Activated CD8-positive, alpha-beta memory T cell treated with anti-CD3 and anti-CD28 coated beads, Interleukin-2, amount 50 U/mL, for 1 hour (primary cell): ENCODE data around the gene MEGF8.
"Not testable (repeated sequence)": the region's sequence is repeated elsewhere in the genome, so short reads cannot be mapped to it uniquely, and the experiment has no call there.

Source experiments
- DNase-seq: peaks from one replicate; pipeline ENCODE4 v3.0.0-alpha.2; 2020; ENCODE audit errors: extremely low read depth

MEGF8 gene

GRCh38 chr19:42332059-42332458 lies 6.6 kb downstream of the MEGF8 start:
- DNase-seq, result no peak

DNA sequence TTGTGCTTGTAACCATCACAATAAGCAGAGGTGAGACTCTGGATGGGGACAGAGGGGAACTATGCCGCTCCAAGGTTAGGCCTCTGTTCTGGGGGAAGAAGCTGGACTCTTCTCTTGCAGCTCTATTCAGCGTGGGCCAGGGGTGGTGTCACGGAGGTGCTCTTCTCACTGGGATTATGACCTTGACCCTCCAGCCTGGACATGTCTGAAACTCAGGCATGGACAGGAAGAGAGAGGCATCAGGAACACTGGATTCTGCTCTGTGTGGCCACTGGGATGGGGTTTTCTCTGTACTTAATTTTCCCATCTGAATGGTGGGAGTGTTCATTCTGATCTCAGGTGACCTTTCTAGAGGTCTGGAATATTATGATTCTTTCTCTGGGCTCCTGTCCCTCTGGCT lies 7.6 kb downstream of the MEGF8 start:
- no peak for DNase-seq

- DNase-seq, result no peak
Measured at GRCh38 chr19:42333975-42334696, 8.7 kb downstream of the MEGF8 start.

DNA sequence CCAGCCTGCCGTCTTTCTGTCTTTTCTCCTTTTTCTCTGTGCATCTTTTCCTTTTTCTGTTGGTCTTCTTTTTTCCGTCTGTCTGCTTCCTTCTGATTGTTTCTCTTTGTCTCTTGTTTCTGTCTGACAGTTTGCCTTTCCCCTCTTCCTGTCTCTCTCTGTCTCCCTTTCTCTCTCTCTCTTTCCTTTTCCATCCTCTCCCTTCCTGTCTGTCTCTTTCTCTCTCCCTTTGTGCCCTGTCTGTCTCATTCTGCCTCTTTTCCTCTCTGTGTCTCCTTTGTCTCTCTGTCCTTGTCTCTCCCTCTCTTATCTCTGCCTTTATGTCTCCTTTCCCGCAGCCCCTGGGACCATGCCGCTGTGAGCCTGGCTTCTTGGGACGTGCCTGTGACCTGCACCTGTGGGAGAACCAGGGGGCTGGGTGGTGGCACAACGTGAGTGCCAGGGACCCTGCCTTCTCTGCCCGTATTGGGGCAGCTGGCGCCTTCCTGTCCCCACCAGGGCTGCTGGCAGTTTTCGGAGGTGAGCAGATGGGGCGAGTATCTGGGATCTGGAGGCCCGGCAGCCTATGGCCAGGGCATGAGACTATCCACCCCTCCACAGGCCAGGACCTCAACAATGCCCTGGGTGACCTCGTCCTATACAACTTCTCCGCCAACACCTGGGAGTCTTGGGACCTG lies 9.4 kb downstream of the MEGF8 start:
- no peak for DNase-seq

DNA sequence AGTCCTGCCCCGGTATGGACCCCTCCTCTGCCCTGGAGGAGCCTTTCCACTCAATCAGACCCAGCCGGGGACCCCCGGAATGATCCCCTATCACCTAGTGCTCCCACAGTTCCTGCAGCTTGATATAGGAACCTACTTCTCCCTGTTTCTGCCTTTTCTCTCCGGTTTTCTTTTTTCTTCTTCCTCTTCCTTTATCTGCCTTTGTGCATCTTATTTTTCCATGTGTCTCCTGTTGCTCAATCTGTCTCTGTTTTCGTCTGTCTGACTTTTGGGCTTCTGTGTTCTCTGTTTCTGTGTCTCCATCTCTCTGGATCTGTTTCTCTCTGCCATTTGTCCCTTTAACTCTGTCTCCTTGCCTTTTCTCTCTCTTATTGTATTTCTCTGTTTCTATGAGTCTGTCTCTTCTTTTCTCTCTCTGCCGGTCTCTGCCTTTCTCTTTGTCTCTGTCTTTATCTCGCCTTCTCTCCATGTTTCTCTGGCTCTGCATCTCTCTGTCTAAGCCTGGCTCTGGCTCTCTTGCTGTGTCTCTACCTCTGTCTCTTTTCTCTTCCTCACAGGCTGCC lies 10.0 kb downstream of the MEGF8 start:
- DNase-seq, result no peak

GRCh38 chr19:42335971-42336370 lies 10.5 kb downstream of the MEGF8 start:
- no peak for DNase-seq

GRCh38 chr19:42339126-42339860 lies 13.9 kb downstream of the MEGF8 start:
- DNase-seq, result not testable (repeated sequence)

DNA sequence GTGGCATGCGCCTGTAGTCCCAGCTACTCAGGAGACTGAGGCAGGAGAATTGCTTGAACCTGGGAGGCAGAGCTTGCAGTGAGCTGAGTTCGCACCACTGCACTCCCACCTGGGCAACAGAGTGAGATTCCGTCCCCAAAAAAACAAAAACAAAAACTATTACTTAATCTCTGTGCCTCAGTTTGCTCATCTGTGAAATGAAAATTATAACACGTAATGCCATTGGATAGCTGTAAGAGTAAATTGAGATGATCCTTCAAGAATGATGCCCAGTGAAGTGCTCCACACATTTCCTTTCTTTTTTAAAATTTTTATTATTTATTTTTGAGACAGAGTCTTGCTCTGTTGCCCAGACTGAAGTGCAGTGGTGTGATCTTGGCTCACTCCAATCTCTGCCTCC lies 14.5 kb downstream of the MEGF8 start:
- not testable (repeated sequence) for DNase-seq

- no peak for DNase-seq
Measured at GRCh38 chr19:42343344-42344110, 18.1 kb downstream of the MEGF8 start.

GRCh38 chr19:42344336-42344893 lies 19.0 kb downstream of the MEGF8 start:
- DNase-seq, result no peak

GRCh38 chr19:42345191-42345812 lies 19.9 kb downstream of the MEGF8 start:
- no peak for DNase-seq

DNA sequence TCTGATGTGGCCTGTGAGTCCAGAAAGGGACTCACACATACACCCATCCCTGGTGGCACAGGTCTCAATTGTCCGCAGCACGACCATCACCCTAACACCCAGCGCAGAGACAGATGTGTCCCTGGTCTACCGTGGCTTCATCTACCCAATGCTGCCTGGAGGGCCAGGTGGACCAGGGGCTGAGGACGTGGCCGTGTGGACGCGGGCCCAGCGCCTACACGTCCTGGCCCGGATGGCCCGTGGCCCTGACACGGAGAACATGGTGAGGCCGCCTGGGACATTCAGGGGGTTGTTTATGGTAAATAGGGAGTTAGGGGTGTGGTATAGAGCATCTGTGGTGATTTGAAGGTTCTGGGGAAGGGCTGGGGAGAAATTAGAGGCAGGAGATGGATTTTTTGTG lies 22.8 kb downstream of the MEGF8 start:
- no peak for DNase-seq

DNA sequence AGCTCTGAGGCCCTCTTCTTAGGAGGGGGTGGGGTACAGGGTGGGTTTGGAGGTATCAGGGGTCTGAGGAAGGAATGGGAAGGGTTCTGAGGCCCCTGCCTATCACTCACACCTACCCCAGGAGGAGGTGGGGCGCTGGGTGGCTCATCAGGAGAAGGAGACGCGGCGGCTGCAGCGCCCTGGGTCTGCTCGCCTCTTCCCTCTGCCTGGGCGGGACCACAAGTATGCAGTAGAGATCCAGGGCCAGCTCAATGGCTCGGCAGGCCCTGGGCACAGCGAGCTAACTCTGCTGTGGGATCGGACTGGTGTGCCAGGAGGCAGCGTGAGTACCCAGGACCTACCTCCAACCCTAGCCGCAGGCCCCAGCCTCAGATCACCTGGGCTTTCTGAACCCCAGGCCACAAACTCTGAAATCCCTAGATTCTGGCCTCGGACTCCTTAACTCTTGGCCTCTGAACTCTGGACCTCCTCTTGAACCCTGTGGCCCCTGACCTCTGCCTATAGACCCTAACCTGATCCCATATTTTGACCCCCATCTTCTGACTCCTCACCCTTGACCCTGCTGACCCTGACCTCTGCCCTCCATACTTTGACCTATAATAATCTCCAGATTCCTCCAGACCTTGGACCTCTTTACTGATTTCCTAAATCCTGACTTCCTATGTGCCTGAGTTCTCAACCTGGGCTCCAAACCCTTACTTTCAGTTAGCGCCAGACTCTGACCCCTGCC lies 24.1 kb downstream of the MEGF8 start:
- DNase-seq, result no peak

- DNase-seq, result no peak
Measured at GRCh38 chr19:42350417-42350816, 25.0 kb downstream of the MEGF8 start.

DNA sequence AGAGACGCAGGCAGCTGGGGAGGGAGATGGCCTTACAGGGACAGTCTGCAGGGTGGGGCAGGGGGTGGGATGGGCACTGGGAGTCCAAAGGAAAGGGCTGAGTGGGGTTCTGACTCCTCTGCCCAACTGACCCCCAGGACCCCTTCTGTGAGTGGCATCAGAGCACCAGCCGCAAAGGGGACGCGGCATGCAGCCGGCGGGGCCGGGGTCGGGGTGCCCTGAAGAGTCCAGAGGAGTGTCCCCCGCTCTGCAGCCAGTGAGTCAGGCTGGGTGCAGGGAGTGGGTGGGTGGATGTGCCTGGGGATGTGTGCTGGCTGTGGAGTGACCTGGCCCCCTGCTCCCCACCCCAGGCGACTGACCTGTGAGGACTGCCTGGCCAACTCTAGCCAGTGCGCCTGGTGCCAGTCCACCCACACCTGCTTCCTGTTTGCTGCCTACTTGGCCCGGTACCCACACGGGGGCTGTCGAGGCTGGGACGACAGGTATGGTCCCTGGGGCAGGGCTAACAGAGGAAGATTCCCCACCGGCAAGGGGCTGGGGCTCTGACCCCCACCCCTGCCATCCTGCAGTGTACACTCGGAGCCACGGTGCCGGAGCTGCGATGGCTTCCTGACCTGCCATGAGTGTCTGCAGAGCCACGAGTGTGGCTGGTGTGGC lies 25.8 kb downstream of the MEGF8 start:
- no peak for DNase-seq

DNA sequence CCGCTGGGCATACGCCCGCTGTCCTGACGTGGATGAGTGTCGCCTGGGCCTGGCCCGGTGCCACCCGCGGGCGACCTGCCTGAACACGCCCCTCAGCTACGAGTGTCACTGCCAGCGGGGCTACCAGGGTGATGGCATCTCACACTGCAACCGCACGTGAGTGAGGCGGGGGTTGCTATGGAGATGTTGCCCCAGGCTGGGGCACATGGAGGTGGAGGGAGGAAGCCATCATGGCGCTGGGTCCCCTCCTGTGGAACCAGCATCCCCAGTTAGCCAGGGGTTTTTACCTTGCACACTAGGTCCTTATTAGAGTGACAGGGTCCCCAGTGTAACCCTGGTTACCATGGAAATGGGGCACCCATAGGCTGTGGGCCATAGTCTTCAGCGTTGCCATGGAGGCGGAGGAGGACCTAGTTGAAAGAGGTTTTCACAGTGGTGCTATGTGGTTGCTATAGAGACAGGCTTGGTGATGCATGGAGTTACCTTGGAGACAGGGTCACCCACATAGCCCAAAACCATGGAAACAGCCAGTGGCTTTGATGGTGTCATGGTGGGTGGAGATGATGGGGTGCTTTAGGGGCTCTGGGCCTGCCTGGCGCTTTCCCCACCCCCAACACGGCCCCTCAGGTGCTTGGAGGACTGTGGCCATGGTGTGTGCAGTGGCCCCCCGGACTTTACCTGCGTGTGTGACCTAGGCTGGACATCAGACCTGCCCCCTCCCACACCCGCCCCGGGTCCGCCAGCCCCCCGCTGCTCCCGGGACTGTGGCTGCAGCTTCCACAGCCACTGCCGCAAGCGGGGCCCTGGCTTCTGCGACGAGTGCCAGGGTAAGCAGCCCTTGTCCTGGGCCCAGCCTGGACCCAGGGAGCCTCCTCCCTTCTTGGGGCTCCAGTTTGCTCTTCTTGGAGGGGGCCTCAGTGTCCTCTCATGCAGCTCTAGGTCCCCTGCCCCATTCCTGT lies 27.1 kb downstream of the MEGF8 start:
- no peak for DNase-seq

GRCh38 chr19:42353341-42354015 lies 28.0 kb downstream of the MEGF8 start:
- DNase-seq, result no peak

GRCh38 chr19:42355896-42356295 lies 30.5 kb downstream of the MEGF8 start:
- DNase-seq, result no peak
